Ascending aorta (tissue), 2 donors: ENCODE data around the gene KIF25. TPM values are rescaled to one million over a fixed set of nuclear protein-coding genes. Genes with fewer than 3 reads are reported as not detected.

Experiments
- DNase-seq, 2 donors: peaks; one replicate each; pipeline ENCODE4 v3.0.0-alpha.2; 2019; ENCODE audit warnings: low spot score in 2 of 2
- H3K27ac ChIP-seq, 2 donors: fragments of 200-600 bp; sonication (generic); one replicate each; pipeline ENCODE4 v1.5.1; 2016 to 2017; ENCODE audit warnings: mild to moderate bottlenecking in 1 of 2
- H3K27me3 ChIP-seq: fragments of 200-600 bp; sonication (generic); one replicate; pipeline ENCODE4 v1.5.1; 2017
- H3K36me3 ChIP-seq, 2 donors: fragments of 200-600 bp; sonication (generic); one replicate each; pipeline ENCODE4 v1.5.1; 2016
- H3K4me1 ChIP-seq, 2 donors: fragments of 200-600 bp; sonication (generic); one replicate each; pipeline ENCODE4 v1.5.1; 2016 to 2017; ENCODE audit warnings: mild to moderate bottlenecking in 1 of 2
- H3K4me3 ChIP-seq, 2 donors: fragments of 200-600 bp; sonication (generic); one replicate each; pipeline ENCODE4 v1.5.1; 2016 to 2017; ENCODE audit warnings: mild to moderate bottlenecking in 1 of 2
- H3K9me3 ChIP-seq, 2 donors: fragments of 200-600 bp; sonication (generic); one replicate each; pipeline ENCODE4 v1.5.1; 2016
- intact Hi-C: fragments of 100-400 bp; cut with DNase I; formaldehyde crosslinking; loops from one replicate; pipeline ENCODE4 v1.15.1; 2023
- total RNA-seq: library from RNA; depleted of rRNA; stranded (reverse); fragments of >200 nt; gene quantifications from one replicate; pipeline ENCODE4 v1.1.0, GENCODE V29; 2016
- TF ChIP-seq, protein P1 (sequence below), 3 experiments: fragments of 200-600 bp in 2 of 3; fragments of 450-650 bp in 1 of 3; sonication (generic) in 2 of 3; IDR thresholded peaks; one replicate each; pipeline ENCODE4 v1.5.1; 2016 to 2019; ENCODE audit warnings: antibody characterized with exemption in 3 of 3, mild to moderate bottlenecking in 1 of 3, moderate library complexity in 1 of 3

The KIF25 gene
- total RNA-seq, 1 donor from 2014 or later = not detected

- Histone ChIP-seq H3K27ac (no peak overlapping the region), H3K9me3 (peaks cover 5 to 19% of the 10 kb centered on the region in 2 donors), H3K27me3 (no peaks in the 10 kb centered on the region), H3K36me3 (no peaks in the 10 kb centered on the region), H3K4me3 (no peak overlapping the region), H3K4me1 (no peaks in the 10 kb centered on the region)
- no peak for DNase-seq
- TF ChIP-seq, protein P1, sequence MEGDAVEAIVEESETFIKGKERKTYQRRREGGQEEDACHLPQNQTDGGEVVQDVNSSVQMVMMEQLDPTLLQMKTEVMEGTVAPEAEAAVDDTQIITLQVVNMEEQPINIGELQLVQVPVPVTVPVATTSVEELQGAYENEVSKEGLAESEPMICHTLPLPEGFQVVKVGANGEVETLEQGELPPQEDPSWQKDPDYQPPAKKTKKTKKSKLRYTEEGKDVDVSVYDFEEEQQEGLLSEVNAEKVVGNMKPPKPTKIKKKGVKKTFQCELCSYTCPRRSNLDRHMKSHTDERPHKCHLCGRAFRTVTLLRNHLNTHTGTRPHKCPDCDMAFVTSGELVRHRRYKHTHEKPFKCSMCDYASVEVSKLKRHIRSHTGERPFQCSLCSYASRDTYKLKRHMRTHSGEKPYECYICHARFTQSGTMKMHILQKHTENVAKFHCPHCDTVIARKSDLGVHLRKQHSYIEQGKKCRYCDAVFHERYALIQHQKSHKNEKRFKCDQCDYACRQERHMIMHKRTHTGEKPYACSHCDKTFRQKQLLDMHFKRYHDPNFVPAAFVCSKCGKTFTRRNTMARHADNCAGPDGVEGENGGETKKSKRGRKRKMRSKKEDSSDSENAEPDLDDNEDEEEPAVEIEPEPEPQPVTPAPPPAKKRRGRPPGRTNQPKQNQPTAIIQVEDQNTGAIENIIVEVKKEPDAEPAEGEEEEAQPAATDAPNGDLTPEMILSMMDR (IDR thresholded peaks at IDR 0.05) = no peak
- intact Hi-C loops = no loop called here
Observed at GRCh38 chr6:168043848-168044415, 46.5 kb downstream of the KIF25 start.

DNA sequence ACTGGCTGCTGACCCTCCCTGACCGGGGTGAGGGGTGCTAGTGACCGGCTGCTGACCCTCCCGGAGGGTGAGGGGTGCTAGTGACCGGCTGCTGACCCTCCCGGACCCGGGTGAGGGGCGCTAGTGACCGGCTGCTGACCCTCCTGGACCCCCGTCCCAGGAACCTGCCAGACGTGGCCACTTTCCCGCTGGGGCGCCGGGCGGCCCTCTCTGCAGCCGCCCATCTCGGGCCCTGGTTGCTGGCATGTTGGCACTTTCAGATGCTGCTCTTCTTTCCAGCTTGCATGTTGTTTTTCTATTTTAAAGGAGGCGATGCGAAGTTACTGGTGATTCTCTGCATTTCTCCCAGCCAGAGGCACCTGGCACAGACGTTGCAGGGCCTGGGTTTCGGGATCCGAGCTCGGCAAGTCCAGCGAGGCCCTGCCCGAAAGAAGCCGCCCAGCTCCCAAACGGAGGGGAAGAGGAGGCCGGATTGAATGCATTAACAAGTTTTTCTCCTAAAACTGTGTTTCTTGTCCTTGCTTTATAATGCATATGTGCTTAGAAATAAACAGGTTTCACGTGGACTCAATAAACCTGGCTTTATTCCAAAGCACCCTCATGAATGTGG lies 47.2 kb downstream of the KIF25 start:
- no peak overlapping the region for H3K27ac ChIP-seq
- H3K36me3 ChIP-seq = no peaks in the 10 kb centered on the region
- TF ChIP-seq, protein P1 (IDR thresholded peaks at IDR 0.05) = no peak
- no peaks in the 10 kb centered on the region for H3K4me1 ChIP-seq
- intact Hi-C loops = no loop called here
- peaks cover under 1 to 14% of the 10 kb centered on the region in 2 donors for H3K9me3 ChIP-seq
- no peak overlapping the region for H3K4me3 ChIP-seq
- H3K27me3 ChIP-seq = no peaks in the 10 kb centered on the region
- no peak for DNase-seq

DNA sequence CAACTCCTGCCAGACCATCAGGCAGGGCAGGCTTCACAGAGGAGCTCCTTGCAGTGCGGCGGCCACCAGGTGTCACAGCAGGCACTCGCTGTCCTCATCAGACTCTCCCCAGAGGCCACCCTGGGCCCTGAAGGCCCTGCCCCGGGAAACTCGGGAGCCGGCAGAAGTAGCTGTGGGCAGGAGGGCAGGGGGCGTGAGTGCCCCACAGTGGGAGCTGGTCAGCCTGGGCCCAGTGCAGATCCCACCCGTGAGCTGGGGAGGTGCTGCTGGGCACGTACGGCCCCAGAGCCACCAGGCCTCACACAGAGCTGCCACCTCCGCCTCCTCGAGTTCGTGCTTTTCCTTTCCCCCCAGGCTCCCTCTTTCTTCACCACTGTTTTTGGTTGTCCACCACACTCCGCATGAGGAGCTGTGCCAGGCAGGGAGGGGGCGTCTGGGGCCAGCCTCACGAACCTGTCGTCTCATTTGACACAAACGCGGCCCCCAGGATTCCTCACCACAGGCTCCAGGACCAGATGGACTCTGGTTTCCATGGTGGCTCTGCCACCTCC lies 47.7 kb downstream of the KIF25 start:
- H3K4me1 ChIP-seq = no peaks in the 10 kb centered on the region
- DNase-seq = no peak
- TF ChIP-seq, protein P1 (IDR thresholded peaks at IDR 0.05) = no peak
- H3K36me3 ChIP-seq = no peaks in the 10 kb centered on the region
- no peaks in the 10 kb centered on the region for H3K27me3 ChIP-seq
- no peak overlapping the region for H3K27ac ChIP-seq
- peaks cover 0 to 9% of the 10 kb centered on the region in 2 donors for H3K9me3 ChIP-seq
- intact Hi-C loops = no loop called here
- H3K4me3 ChIP-seq = no peak overlapping the region

- Histone ChIP-seq H3K4me3 (no peak overlapping the region), H3K27ac (no peak overlapping the region), H3K36me3 (no peaks in the 10 kb centered on the region), H3K9me3 (peaks cover 0 to 2% of the 10 kb centered on the region in 2 donors), H3K4me1 (no peaks in the 10 kb centered on the region), H3K27me3 (no peaks in the 10 kb centered on the region)
- TF ChIP-seq, protein P1 (IDR thresholded peaks at IDR 0.05) = no peak
- no peak for DNase-seq
- intact Hi-C loops = no loop called here
Observed at GRCh38 chr6:168045706-168046620, 48.5 kb downstream of the KIF25 start.

DNA sequence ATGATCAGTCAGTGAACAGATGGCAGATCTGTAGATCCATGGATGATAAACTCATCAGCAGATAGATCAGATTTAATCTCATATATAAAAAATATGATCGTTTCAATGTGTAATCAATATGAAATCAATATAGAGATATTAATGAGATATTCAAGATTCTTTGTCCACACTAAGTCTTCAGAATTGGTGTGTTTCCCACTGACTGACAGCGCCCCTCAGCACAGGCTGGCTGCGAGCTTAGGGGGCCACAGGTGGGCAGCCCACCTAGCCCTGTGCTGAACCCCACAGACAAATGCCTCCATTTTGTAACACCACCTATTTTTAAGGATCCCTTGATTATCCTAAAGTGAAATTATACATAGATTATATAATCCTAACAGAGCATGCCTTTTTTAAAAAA lies 49.2 kb downstream of the KIF25 start:
- Histone ChIP-seq H3K4me1 (no peaks in the 10 kb centered on the region), H3K9me3 (no peaks in the 10 kb centered on the region), H3K4me3 (no peak overlapping the region), H3K27me3 (no peaks in the 10 kb centered on the region), H3K27ac (no peak overlapping the region), H3K36me3 (no peaks in the 10 kb centered on the region)
- TF ChIP-seq, protein P1 (IDR thresholded peaks at IDR 0.05) = no peak
- no peak for DNase-seq
- intact Hi-C loops = no loop called here
